ENCODE results near the gene ZW10. TPM values are rescaled to one million over a fixed set of nuclear protein-coding genes. Genes with fewer than 3 reads are reported as not detected.

Gene ZW10
- total and polyA plus RNA-seq, 2 experiments from 2014 or later, result 12.3 to 30.5 TPM

GRCh38 chr11:113722934-113723333, 50.6 kb downstream of the ZW10 start:
- Histone ChIP-seq H4K20me1 (replicated peaks; ENCODE audit: insufficient read depth) (no peaks in the 10 kb centered on the region), H3K27me3 (ENCODE audit: insufficient read depth) (no peaks in the 10 kb centered on the region), H3K4me2 (no peak overlapping the region), H3K9me2 (ENCODE audit: insufficient read depth) (peaks cover 7% of the 10 kb centered on the region; the same call in 1 of the 2 replicates), H3K4me1 (ENCODE audit: insufficient read depth) (no peaks in the 10 kb centered on the region), H3K27ac (ENCODE audit: low read depth) (no peak overlapping the region), H3K4me3 (no peak overlapping the region), H2AFZ (no peak overlapping the region), H3F3A (replicated peaks; ENCODE audit: low read depth) (no peaks in the 10 kb centered on the region), H3K36me3 (ENCODE audit: insufficient read depth) (no peaks in the 10 kb centered on the region), H3K79me2 (replicated peaks; ENCODE audit: insufficient read depth) (no peaks in the 10 kb centered on the region)
- DNase-seq (ENCODE audit: low spot score), result no peak
- Mint-ChIP-seq H3K4me1 (peaks cover 5% of the 10 kb centered on the region; the same call in 2 of the 3 replicates), H3K27ac (no peak overlapping the region), H3K27me3 (ENCODE audit: insufficient read depth, low read depth, poor library complexity) (no peaks in the 10 kb centered on the region), H3K36me3 (ENCODE audit: low read depth) (peaks cover 13% of the 10 kb centered on the region; the same call in 2 of the 3 replicates), H3K9me3 (no peaks in the 10 kb centered on the region), H3K4me3 (no peak overlapping the region)
- no peak for ATAC-seq
- no peak for TF ChIP-seq CTCF (conservative IDR thresholded peaks at IDR 0.05; ENCODE audit: low read depth in 2 of 2)
- no peak for TF ChIP-seq REST (IDR thresholded peaks at IDR 0.05; ENCODE audit: unreplicated experiment)
- no peak for TF ChIP-seq CREB1 (CRISPR knock-in tag; IDR thresholded peaks at IDR 0.05; ENCODE audit: low read depth)
- TF ChIP-seq ZNF462 (CRISPR knock-in tag; IDR thresholded peaks at IDR 0.05), result no peak
- no peak for TF ChIP-seq ZNF331 (CRISPR knock-in tag; IDR thresholded peaks at IDR 0.05; ENCODE audit: low read depth)
- no peak for TF ChIP-seq EZH2 (IDR thresholded peaks at IDR 0.05; ENCODE audit: low read depth, unreplicated experiment)
- no peak for TF ChIP-seq ZNF114 (CRISPR knock-in tag; IDR thresholded peaks at IDR 0.05)
